H9 (cell line): ENCODE measurements around the gene LRRC71. TPM values are rescaled to one million over a fixed set of nuclear protein-coding genes. Genes with fewer than 3 reads are reported as not detected.

ENCODE experiments used
- DNase-seq: peaks from one replicate; pipeline ENCODE4 v3.0.0-alpha.2; 2017
- H2AFZ ChIP-seq: one replicate; pipeline ENCODE4 v1.6.1; 2013; ENCODE audit warnings: mild to moderate bottlenecking, low read length, control low read depth, moderate library complexity
- H2AK5ac ChIP-seq: 2 replicates; pipeline ENCODE4 v1.6.1; 2013; ENCODE audit warnings: low read length, control low read depth, mixed read lengths; ENCODE audit not compliant: insufficient read length
- H2BK120ac ChIP-seq: one replicate; pipeline ENCODE4 v1.6.1; 2013; ENCODE audit warnings: low read depth, mild to moderate bottlenecking, low read length, control low read depth, inconsistent platforms; ENCODE audit not compliant: poor library complexity, severe bottlenecking
- H2BK12ac ChIP-seq: 2 replicates; pipeline ENCODE4 v1.6.1; 2013; ENCODE audit warnings: low read length, control low read depth, mixed read lengths, low read depth; ENCODE audit not compliant: insufficient read length
- H2BK15ac ChIP-seq: 2 replicates; pipeline ENCODE4 v1.6.1; 2013; ENCODE audit warnings: low read depth, low read length, control low read depth
- H2BK20ac ChIP-seq: one replicate; pipeline ENCODE4 v1.6.1; 2013; ENCODE audit warnings: low read depth, mild to moderate bottlenecking, low read length, control low read depth, inconsistent platforms; ENCODE audit not compliant: poor library complexity, severe bottlenecking
- H2BK5ac ChIP-seq: 2 replicates; pipeline ENCODE4 v1.6.1; 2013; ENCODE audit warnings: low read length, control low read depth, mixed read lengths; ENCODE audit not compliant: insufficient read length
- H3K14ac ChIP-seq: 2 replicates; pipeline ENCODE4 v1.6.1; 2013; ENCODE audit warnings: low read length, control low read depth; ENCODE audit not compliant: insufficient read depth
- H3K18ac ChIP-seq: 2 replicates; pipeline ENCODE4 v1.6.1; 2013; ENCODE audit warnings: low read depth, mild to moderate bottlenecking, mixed read lengths, low read length, control low read depth; ENCODE audit not compliant: insufficient read length
- H3K23ac ChIP-seq: 2 replicates; pipeline ENCODE4 v1.6.1; 2013; ENCODE audit warnings: low read length, control low read depth, mixed read lengths, low read depth; ENCODE audit not compliant: insufficient read length
- H3K23me2 ChIP-seq: 2 replicates; pipeline ENCODE4 v1.6.1; 2013; ENCODE audit warnings: low read depth, mild to moderate bottlenecking, mixed read lengths, low read length, control low read depth; ENCODE audit not compliant: insufficient read length, poor library complexity, severe bottlenecking
- H3K27ac ChIP-seq: 2 replicates; pipeline ENCODE4 v1.5.1; 2013; ENCODE audit warnings: low read length, control low read depth, mixed read lengths, low read depth; ENCODE audit not compliant: insufficient read length
- H3K27me3 ChIP-seq: 2 replicates; pipeline ENCODE4 v1.6.1; 2013; ENCODE audit warnings: low read length, control low read depth, inconsistent platforms; ENCODE audit not compliant: insufficient read depth
- H3K4ac ChIP-seq: 2 replicates; pipeline ENCODE4 v1.6.1; 2013; ENCODE audit warnings: low read depth, mild to moderate bottlenecking, control low read depth, inconsistent platforms, low read length, moderate library complexity
- H3K4me1 ChIP-seq: 2 replicates; pipeline ENCODE4 v1.6.1; 2013; ENCODE audit warnings: low read length, control low read depth, inconsistent platforms; ENCODE audit not compliant: insufficient read depth
- H3K4me2 ChIP-seq: 2 replicates; pipeline ENCODE4 v1.6.1; 2013; ENCODE audit warnings: low read length, control low read depth, mixed read lengths; ENCODE audit not compliant: insufficient read length, insufficient read depth
- H3K56ac ChIP-seq: 2 replicates; pipeline ENCODE4 v1.6.1; 2013; ENCODE audit warnings: low read depth, mild to moderate bottlenecking, mixed read lengths, low read length, control low read depth; ENCODE audit not compliant: insufficient read length
- H3K79me1 ChIP-seq: 2 replicates; pipeline ENCODE4 v1.6.1; 2013; ENCODE audit warnings: low read depth, mild to moderate bottlenecking, moderate library complexity, low read length, control low read depth, inconsistent platforms; ENCODE audit not compliant: insufficient read depth, poor library complexity, severe bottlenecking
- H3K79me2 ChIP-seq: 2 replicates; pipeline ENCODE4 v1.6.1; 2013; ENCODE audit warnings: low read length, control low read depth, inconsistent platforms; ENCODE audit not compliant: insufficient read depth
- H3K9ac ChIP-seq: 2 replicates; pipeline ENCODE4 v1.6.1; 2013; ENCODE audit warnings: low read length, control low read depth, mixed read lengths; ENCODE audit not compliant: insufficient read length; ENCODE audit errors: extremely low read depth
- H3K9me3 ChIP-seq: one replicate; pipeline ENCODE4 v1.6.1; 2013; ENCODE audit warnings: low read depth, low read length, inconsistent platforms; ENCODE audit not compliant: control insufficient read depth
- H3T11ph ChIP-seq: one replicate; pipeline ENCODE4 v1.6.1; 2013; ENCODE audit warnings: mild to moderate bottlenecking, low read length, control low read depth, inconsistent platforms
- H4K20me1 ChIP-seq: one replicate; pipeline ENCODE4 v1.6.1; 2013; ENCODE audit not compliant: control insufficient read depth, insufficient read length, insufficient read depth
- H4K5ac ChIP-seq: 2 replicates; pipeline ENCODE4 v1.6.1; 2013; ENCODE audit warnings: low read depth, mild to moderate bottlenecking, mixed read lengths, low read length, control low read depth; ENCODE audit not compliant: insufficient read length
- H4K8ac ChIP-seq: replicated peaks from 2 replicates; pipeline ENCODE4 v1.6.1; 2013; ENCODE audit warnings: low read length, control low read depth, mixed read lengths, low read depth; ENCODE audit not compliant: insufficient read length
- H4K91ac ChIP-seq: 2 replicates; pipeline ENCODE4 v1.6.1; 2013; ENCODE audit warnings: low read depth, mild to moderate bottlenecking, moderate library complexity, mixed read lengths, low read length, control low read depth; ENCODE audit not compliant: insufficient read length
- H3K27ac Mint-ChIP-seq, 3 experiments: 2 replicates in 2 of 3; 3 replicates in 1 of 3; pipeline ENCODE4 v1.8.0; 2020 to 2021; ENCODE audit warnings: mixed read lengths in 3 of 3, mild to moderate bottlenecking in 1 of 3, moderate library complexity in 1 of 3
- H3K27me3 Mint-ChIP-seq: 2 replicates; pipeline ENCODE4 v1.8.0; 2021; ENCODE audit warnings: low read depth, mild to moderate bottlenecking, moderate library complexity, mixed read lengths
- H3K36me3 Mint-ChIP-seq, 3 experiments: 2 replicates in 2 of 3; 3 replicates in 1 of 3; pipeline ENCODE4 v1.8.0; 2020 to 2021; ENCODE audit warnings: low read depth in 3 of 3, mixed read lengths in 3 of 3; ENCODE audit not compliant: insufficient read depth in 1 of 3
- H3K4me1 Mint-ChIP-seq, 2 experiments: 2 replicates each; pipeline ENCODE4 v1.8.0; 2020; ENCODE audit warnings: mixed read lengths in 2 of 2
- H3K4me3 Mint-ChIP-seq, 2 experiments: 2 replicates in 1 of 2; 3 replicates in 1 of 2; pipeline ENCODE4 v1.8.0; 2020 to 2021; ENCODE audit warnings: mild to moderate bottlenecking in 2 of 2, mixed read lengths in 2 of 2, moderate library complexity in 1 of 2
- H3K9me3 Mint-ChIP-seq, 2 experiments: 2 replicates in 1 of 2; 3 replicates in 1 of 2; pipeline ENCODE4 v1.8.0; 2020; ENCODE audit warnings: mild to moderate bottlenecking in 2 of 2, mixed read lengths in 2 of 2, moderate library complexity in 1 of 2
- WGBS: extraction: QIAGEN DNeasy Blood & Tissue Kit; methylation state at CpG from one replicate; pipeline ENCODE4 v1.1.7; 2013; ENCODE audit warnings: missing lambda C conversion rate, low lambda C conversion rate, mixed read lengths; ENCODE audit not compliant: insufficient read length; ENCODE audit errors: extremely low coverage; 5-methylcytosine and 5-hydroxymethylcytosine counted together
- total RNA-seq: library from RNA; stranded (reverse); gene quantifications from 2 replicates; pipeline ENCODE4 v1.2.1, GENCODE V29; 2021
- TF ChIP-seq, protein P1 (sequence below): fragments of 200-600 bp; sonication (generic); conservative IDR thresholded peaks from 3 replicates; pipeline ENCODE4 v1.8.0; 2021; ENCODE audit warnings: antibody characterized with exemption, mild to moderate bottlenecking

LRRC71 gene
- total RNA-seq, 1 experiment from 2014 or later: not detected

DNA sequence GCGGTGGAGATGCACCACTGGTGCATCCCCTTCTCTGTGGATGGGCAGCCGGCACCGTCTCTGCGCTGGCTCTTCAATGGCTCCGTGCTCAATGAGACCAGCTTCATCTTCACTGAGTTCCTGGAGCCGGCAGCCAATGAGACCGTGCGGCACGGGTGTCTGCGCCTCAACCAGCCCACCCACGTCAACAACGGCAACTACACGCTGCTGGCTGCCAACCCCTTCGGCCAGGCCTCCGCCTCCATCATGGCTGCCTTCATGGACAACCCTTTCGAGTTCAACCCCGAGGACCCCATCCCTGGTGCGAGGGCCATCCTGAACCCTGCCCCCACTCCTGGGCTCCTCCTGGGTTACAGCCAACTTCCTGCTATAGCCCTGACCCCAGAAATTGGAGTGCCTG is 46.8 kb upstream of the LRRC71 start:
- Histone ChIP-seq H3K18ac (no peak overlapping the region), H3K27me3 (no peaks in the 10 kb centered on the region; the same call in 1 of the 2 replicates), H3K23me2 (no peaks in the 10 kb centered on the region), H3K9me3 (no peaks in the 10 kb centered on the region), H2AFZ (no peak overlapping the region), H4K20me1 (no peaks in the 10 kb centered on the region), H2BK12ac (no peak overlapping the region), H3K14ac (no peak overlapping the region), H3T11ph (no peak overlapping the region), H3K27ac (no peak overlapping the region), H3K9ac (no peak overlapping the region), H3K23ac (no peak overlapping the region), H3K4me1 (no peaks in the 10 kb centered on the region), H3K79me2 (no peaks in the 10 kb centered on the region), H2BK120ac (no peak overlapping the region), H4K8ac (no peak overlapping the region), H3K56ac (no peak overlapping the region), H2AK5ac (no peak overlapping the region), H3K4ac (no peak overlapping the region), H2BK20ac (no peak overlapping the region), H2BK5ac (no peak overlapping the region), H4K91ac (no peak overlapping the region), H3K79me1 (no peaks in the 10 kb centered on the region), H4K5ac (no peak overlapping the region), H2BK15ac (no peak overlapping the region), H3K4me2 (no peak overlapping the region)
- no peak overlapping the region for H3K4me3 Mint-ChIP-seq
- no peaks in the 10 kb centered on the region; a peak in 1 of 5 replicates for H3K9me3 Mint-ChIP-seq
- no peak overlapping the region for H3K27ac Mint-ChIP-seq
- DNase-seq: no peak
- TF ChIP-seq, protein P1, sequence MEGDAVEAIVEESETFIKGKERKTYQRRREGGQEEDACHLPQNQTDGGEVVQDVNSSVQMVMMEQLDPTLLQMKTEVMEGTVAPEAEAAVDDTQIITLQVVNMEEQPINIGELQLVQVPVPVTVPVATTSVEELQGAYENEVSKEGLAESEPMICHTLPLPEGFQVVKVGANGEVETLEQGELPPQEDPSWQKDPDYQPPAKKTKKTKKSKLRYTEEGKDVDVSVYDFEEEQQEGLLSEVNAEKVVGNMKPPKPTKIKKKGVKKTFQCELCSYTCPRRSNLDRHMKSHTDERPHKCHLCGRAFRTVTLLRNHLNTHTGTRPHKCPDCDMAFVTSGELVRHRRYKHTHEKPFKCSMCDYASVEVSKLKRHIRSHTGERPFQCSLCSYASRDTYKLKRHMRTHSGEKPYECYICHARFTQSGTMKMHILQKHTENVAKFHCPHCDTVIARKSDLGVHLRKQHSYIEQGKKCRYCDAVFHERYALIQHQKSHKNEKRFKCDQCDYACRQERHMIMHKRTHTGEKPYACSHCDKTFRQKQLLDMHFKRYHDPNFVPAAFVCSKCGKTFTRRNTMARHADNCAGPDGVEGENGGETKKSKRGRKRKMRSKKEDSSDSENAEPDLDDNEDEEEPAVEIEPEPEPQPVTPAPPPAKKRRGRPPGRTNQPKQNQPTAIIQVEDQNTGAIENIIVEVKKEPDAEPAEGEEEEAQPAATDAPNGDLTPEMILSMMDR: no peak
- peaks cover 4 to 17% of the 10 kb centered on the region in 2 experiments for H3K4me1 Mint-ChIP-seq
- H3K27me3 Mint-ChIP-seq: peaks cover 71% of the 10 kb centered on the region
- WGBS: no CpG with 5 or more reads among the region's 18 CpGs
- no peaks in the 10 kb centered on the region for H3K36me3 Mint-ChIP-seq
